CD8-positive, alpha-beta memory T cell (primary cell): Measurements from ENCODE around the gene ALAD. TPM values are rescaled to one million over a fixed set of nuclear protein-coding genes. Genes with fewer than 3 reads are reported as not detected.

Experiments used
- CTCF ChIA-PET: fragments of 350-600 bp; sonication (Branson Sonifier 250); formaldehyde crosslinking; loops from one replicate; lab custom pipeline; 2021; ENCODE audit warnings: antibody characterized with exemption; lab: Charles Lee
- POLR2A ChIA-PET: fragments of 350-600 bp; sonication (Branson Sonifier 250); formaldehyde crosslinking; loops from one replicate; lab custom pipeline; 2021; ENCODE audit warnings: antibody characterized with exemption; lab: Charles Lee
- DNase-seq, 5 donors: peaks; one replicate each; pipeline versions ENCODE4 v3.0.0 to v3.0.0-alpha.2; 2020 to 2022; ENCODE audit warnings: mixed read lengths in 1 of 5
- H3K27ac ChIP-seq: one replicate; pipeline ENCODE4 v1.7.0; 2013; ENCODE audit warnings: low read depth, mild to moderate bottlenecking, low read length, moderate library complexity
- H3K27me3 ChIP-seq: 2 replicates; pipeline ENCODE4 v1.7.0; 2013; ENCODE audit warnings: low read length, mild to moderate bottlenecking; ENCODE audit not compliant: insufficient read depth, poor library complexity, severe bottlenecking
- H3K36me3 ChIP-seq: 2 replicates; pipeline ENCODE4 v1.7.0; 2013; ENCODE audit warnings: mild to moderate bottlenecking, low read length, moderate library complexity; ENCODE audit not compliant: insufficient read depth
- H3K4me1 ChIP-seq: 2 replicates; pipeline ENCODE4 v1.7.0; 2013; ENCODE audit warnings: mild to moderate bottlenecking, low read length, moderate library complexity; ENCODE audit not compliant: insufficient read depth
- H3K4me3 ChIP-seq: 2 replicates; pipeline ENCODE4 v1.7.0; 2013; ENCODE audit warnings: mild to moderate bottlenecking, low read length
- H3K9me3 ChIP-seq: 2 replicates; pipeline ENCODE4 v1.7.0; 2013; ENCODE audit warnings: mild to moderate bottlenecking, low read length
- H3K27ac Mint-ChIP-seq, 8 donors: one replicate each; pipeline ENCODE4 v1.8.0; 2020 to 2021; ENCODE audit warnings: mixed read lengths in 8 of 8, mild to moderate bottlenecking in 6 of 8, inconsistent platforms in 3 of 8, moderate library complexity in 3 of 8
- H3K27me3 Mint-ChIP-seq, 2 donors: one replicate each; pipeline ENCODE4 v1.8.0; 2020 to 2021; ENCODE audit warnings: mixed read lengths in 2 of 2, mild to moderate bottlenecking in 1 of 2, moderate library complexity in 1 of 2
- H3K36me3 Mint-ChIP-seq, 3 donors: one replicate each; pipeline ENCODE4 v1.8.0; 2020 to 2021; ENCODE audit warnings: mixed read lengths in 3 of 3, inconsistent platforms in 1 of 3, mild to moderate bottlenecking in 1 of 3
- H3K4me1 Mint-ChIP-seq, 3 donors: one replicate each; pipeline ENCODE4 v1.8.0; 2020 to 2021; ENCODE audit warnings: mixed read lengths in 3 of 3, inconsistent platforms in 1 of 3, mild to moderate bottlenecking in 1 of 3
- H3K4me3 Mint-ChIP-seq, 7 donors: one replicate each; pipeline ENCODE4 v1.8.0; 2020 to 2021; ENCODE audit warnings: mixed read lengths in 7 of 7, mild to moderate bottlenecking in 6 of 7, moderate library complexity in 4 of 7, inconsistent platforms in 2 of 7
- H3K9me3 Mint-ChIP-seq, 5 donors: one replicate each; pipeline ENCODE4 v1.8.0; 2020 to 2022; ENCODE audit warnings: mixed read lengths in 5 of 5, mild to moderate bottlenecking in 3 of 5, moderate library complexity in 2 of 5, inconsistent platforms in 1 of 5
- polyA plus RNA-seq: library from polyadenylated mRNA; unstranded; fragments of 300-500 nt; fragmentation: Illumina TruSeq; gene quantifications from one replicate; pipeline ENCODE4 v1.2.3, GENCODE V29; 2021
- total RNA-seq, 2 experiments: library from RNA; stranded (reverse); gene quantifications; one replicate each; pipeline ENCODE4 v1.2.3, GENCODE V29; 2021

The ALAD gene
- total and polyA plus RNA-seq, 3 experiments from 2014 or later, result 22.1 to 22.8 (median 22.3) TPM

DNA sequence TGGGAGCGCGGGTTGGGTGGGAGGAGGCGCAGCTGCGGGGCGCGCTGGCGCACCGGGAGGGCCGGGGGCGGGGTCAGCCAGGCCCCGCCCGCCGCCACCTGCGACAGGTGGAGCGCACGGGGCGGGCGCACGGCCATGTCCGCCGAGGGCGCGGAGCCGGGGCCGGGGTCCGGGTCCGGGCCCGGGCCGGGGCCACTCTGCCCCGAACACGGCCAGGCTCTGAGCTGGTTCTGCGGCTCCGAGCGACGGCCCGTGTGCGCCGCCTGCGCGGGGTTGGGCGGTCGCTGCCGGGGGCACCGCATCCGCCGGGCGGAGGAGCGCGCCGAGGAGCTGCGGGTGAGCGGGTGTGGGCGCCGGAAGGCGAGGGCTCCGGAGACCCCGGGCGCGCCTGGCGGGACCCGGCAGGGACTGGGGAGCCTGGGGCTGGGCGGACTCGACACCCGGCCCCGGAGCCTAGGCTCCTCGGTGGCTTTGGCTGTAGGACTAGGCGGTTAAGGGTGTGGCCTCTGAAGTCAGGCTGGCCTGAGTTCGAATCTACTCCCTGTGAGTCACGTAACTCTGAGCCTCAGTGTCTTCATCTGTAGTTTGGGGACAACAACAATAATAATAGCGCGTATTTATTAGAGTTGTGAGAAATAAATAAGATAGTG, 51.5 kb downstream of the ALAD start, which contains the start of gene BSPRY:
BSPRY (plus strand) TSS at position 97 of the 650 bp plus-strand sequence; CDS start at position 136, 39 bp downstream.
- no peaks in the 10 kb centered on the region for H3K36me3 ChIP-seq
- H3K27me3 Mint-ChIP-seq, result peaks cover 21 to 36% of the 10 kb centered on the region in 2 donors

DNA sequence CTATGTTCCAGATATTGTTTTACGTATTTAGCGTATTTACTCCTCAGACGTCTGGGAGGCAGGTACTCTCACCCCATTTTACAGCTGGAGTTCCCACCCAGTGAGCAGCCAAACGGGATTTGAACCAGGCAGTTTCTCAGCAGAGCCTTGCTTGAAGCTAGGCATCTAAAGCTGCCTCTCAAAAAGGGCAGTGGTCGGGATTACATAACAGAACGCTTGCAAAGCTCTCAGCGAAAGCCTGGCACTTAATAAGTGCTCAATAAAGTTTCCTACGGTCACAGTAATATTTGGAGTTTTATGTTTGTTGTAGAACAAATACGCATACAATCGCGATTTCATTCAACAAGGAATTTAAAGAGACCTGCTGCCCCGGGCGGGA, 52.0 kb downstream of the ALAD start:
- POLR2A ChIA-PET, result interaction anchor here (0.5 to 1.6 kb wide), 5 partner anchors 9 to 62 kb away, joined by 3 to 6 read pairs (median 4); partner anchors contain the start of gene WDR31

More for the DNA sequence above, 51.5 kb downstream of the ALAD start, which contains the start of gene BSPRY:
- Histone ChIP-seq H3K27ac (no peak within 1 kb of the TSS), H3K4me3 (no peak within 1 kb of the TSS), H3K9me3 (no peaks in the 10 kb centered on the region), H3K27me3 (peaks cover 21% of the 10 kb centered on the region), H3K4me1 (peaks cover 18% of the 10 kb centered on the region)
- Mint-ChIP-seq H3K36me3 (no peaks in the 10 kb centered on the region), H3K27ac (peak within 1 kb of the TSS in 3 of 8 donors; percentile 34 to 55 (median 40)), H3K9me3 (no peaks in the 10 kb centered on the region), H3K4me3 (peak within 1 kb of the TSS; percentile 78 to 90 (median 80)), H3K4me1 (peaks cover 18 to 23% (median 22%) of the 10 kb centered on the region in 3 donors)
- peak in 4 of 5 donors; percentile 8 to 52 (median 42) for DNase-seq
- POLR2A ChIA-PET, result interaction anchor here (0.7 to 1.6 kb wide), 3 partner anchors 13 to 50 kb away, joined by 3 to 6 read pairs (median 4); no protein-coding TSS in a partner anchor
- CTCF ChIA-PET, result interaction anchor here (0.8 to 2.8 kb wide), 6 partner anchors 9 to 305 kb away, joined by 3 to 10 read pairs (median 4); partner anchors contain the start of genes ALAD, C9orf43, HDHD3 and POLE3

DNA sequence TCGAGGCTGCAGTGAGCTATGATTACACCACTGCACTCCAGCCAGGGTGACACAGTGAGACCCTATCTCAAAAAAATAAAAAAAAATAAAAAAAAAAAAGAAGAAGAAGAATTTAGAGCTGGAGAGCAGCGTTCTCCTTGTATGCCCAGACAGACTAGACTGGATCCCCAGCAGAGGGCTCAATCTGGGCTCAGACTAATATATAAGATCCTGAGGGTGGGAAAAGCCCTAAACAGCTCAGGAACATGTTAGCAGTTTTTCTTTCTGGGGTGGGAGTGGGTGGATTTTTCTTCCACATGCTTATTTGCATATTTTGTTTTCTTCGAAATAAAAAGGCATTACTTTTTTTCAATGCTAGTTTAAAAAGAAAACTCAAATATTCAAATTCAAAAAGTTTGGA, 52.6 kb downstream of the ALAD start:
- ChIA-PET POLR2A (interaction anchor here (0.5 to 1.6 kb wide), 3 partner anchors 8 to 63 kb away, joined by 4 to 5 read pairs (median 4); partner anchors contain the start of gene WDR31), CTCF (interaction anchor here (1.0 to 2.8 kb wide), 2 partner anchors 11 to 53 kb away, joined by 3 to 10 read pairs; partner anchors contain the start of gene ALAD)
- no peaks in the 10 kb centered on the region for H3K9me3 ChIP-seq
- Mint-ChIP-seq H3K36me3 (no peaks in the 10 kb centered on the region), H3K27me3 (peaks cover 19 to 29% of the 10 kb centered on the region in 2 donors), H3K4me3 (peak overlapping the region in 5 of 7 donors; percentile 2 to 39 (median 20)), H3K27ac (no peak overlapping the region), H3K9me3 (no peaks in the 10 kb centered on the region), H3K4me1 (peaks cover 18 to 23% (median 22%) of the 10 kb centered on the region in 3 donors)
- no peaks in the 10 kb centered on the region for H3K36me3 ChIP-seq
- peaks cover 18% of the 10 kb centered on the region for H3K4me1 ChIP-seq
- H3K27ac ChIP-seq, result no peak overlapping the region
- no peak for DNase-seq
- H3K27me3 ChIP-seq, result peaks cover 21% of the 10 kb centered on the region
- H3K4me3 ChIP-seq, result no peak overlapping the region

More for the DNA sequence above, 52.0 kb downstream of the ALAD start:
- peak overlapping the region; percentile 78 to 90 (median 80) for H3K4me3 Mint-ChIP-seq
- H3K4me1 Mint-ChIP-seq, result peaks cover 18 to 23% (median 22%) of the 10 kb centered on the region in 3 donors
- peaks cover 21 to 33% of the 10 kb centered on the region in 2 donors for H3K27me3 Mint-ChIP-seq
- peaks cover 21% of the 10 kb centered on the region for H3K27me3 ChIP-seq
- H3K9me3 ChIP-seq, result no peaks in the 10 kb centered on the region
- no peak overlapping the region for H3K4me3 ChIP-seq
- no peak for DNase-seq
- peak overlapping the region in 1 of 8 donors; percentile 55 for H3K27ac Mint-ChIP-seq
- H3K9me3 Mint-ChIP-seq, result no peaks in the 10 kb centered on the region
- no peak overlapping the region for H3K27ac ChIP-seq
- H3K4me1 ChIP-seq, result peaks cover 18% of the 10 kb centered on the region
- H3K36me3 Mint-ChIP-seq, result no peaks in the 10 kb centered on the region
- CTCF ChIA-PET, result interaction anchor here (1.4 to 2.8 kb wide), 2 partner anchors 9 to 52 kb away, joined by 5 to 10 read pairs; partner anchors contain the start of genes ALAD and WDR31
- no peaks in the 10 kb centered on the region for H3K36me3 ChIP-seq

- Mint-ChIP-seq H3K9me3 (no peaks in the 10 kb centered on the region), H3K4me3 (no peak overlapping the region), H3K4me1 (peaks cover 13 to 28% (median 15%) of the 10 kb centered on the region in 3 donors), H3K27me3 (peaks cover 7 to 13% of the 10 kb centered on the region in 2 donors), H3K27ac (no peak overlapping the region), H3K36me3 (no peaks in the 10 kb centered on the region)
- CTCF ChIA-PET, result no interaction called here
- H3K4me1 ChIP-seq, result peaks cover 12% of the 10 kb centered on the region
- H3K27me3 ChIP-seq, result peaks cover 15% of the 10 kb centered on the region
- POLR2A ChIA-PET, result no interaction called here
- H3K27ac ChIP-seq, result no peak overlapping the region
- H3K4me3 ChIP-seq, result no peak overlapping the region
- no peak for DNase-seq
- H3K9me3 ChIP-seq, result no peaks in the 10 kb centered on the region
- no peaks in the 10 kb centered on the region for H3K36me3 ChIP-seq
Measured at GRCh38 chr9:113345671-113346070, 55.4 kb downstream of the ALAD start.

DNA sequence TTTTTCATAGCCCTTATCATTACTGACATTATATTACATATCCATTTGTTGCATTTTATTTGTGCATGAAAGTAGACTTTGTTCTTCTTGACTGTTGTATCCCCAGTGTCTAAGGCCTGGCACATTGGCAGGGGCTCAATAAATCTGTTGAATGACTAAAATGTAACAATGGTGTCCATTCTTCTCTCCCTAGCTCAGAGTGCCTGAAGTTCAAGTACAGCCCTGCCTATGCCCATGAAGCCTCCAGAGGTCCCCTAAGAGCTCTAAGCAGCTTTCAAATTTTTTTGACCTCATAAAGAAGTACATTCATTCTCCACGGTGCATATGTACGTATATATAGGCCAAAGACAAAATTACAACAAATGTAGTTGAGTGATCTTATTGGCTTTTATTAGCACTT, 55.9 kb downstream of the ALAD start:
- Histone ChIP-seq H3K27ac (no peak overlapping the region), H3K27me3 (peaks cover 10% of the 10 kb centered on the region), H3K4me3 (no peak overlapping the region), H3K4me1 (peaks cover 11% of the 10 kb centered on the region), H3K9me3 (no peaks in the 10 kb centered on the region), H3K36me3 (no peaks in the 10 kb centered on the region)
- H3K4me1 Mint-ChIP-seq, result peaks cover 13 to 28% (median 15%) of the 10 kb centered on the region in 3 donors
- H3K9me3 Mint-ChIP-seq, result no peaks in the 10 kb centered on the region
- CTCF ChIA-PET, result interaction anchor here (1.2 kb wide), 1 partner anchor 55 kb away, joined by 4 read pairs; the partner anchor contains the start of gene ALAD
- H3K36me3 Mint-ChIP-seq, result peaks cover 0 to 1% (median 0%) of the 10 kb centered on the region in 3 donors
- DNase-seq, result no peak
- H3K27ac Mint-ChIP-seq, result peak overlapping the region in 1 of 8 donors; percentile 7
- H3K27me3 Mint-ChIP-seq, result peaks cover 5 to 8% of the 10 kb centered on the region in 2 donors
- POLR2A ChIA-PET, result no interaction called here
- H3K4me3 Mint-ChIP-seq, result no peak overlapping the region

GRCh38 chr9:113343732-113344231, 57.3 kb downstream of the ALAD start:
- Histone ChIP-seq H3K36me3 (no peaks in the 10 kb centered on the region), H3K9me3 (no peaks in the 10 kb centered on the region), H3K27ac (no peak overlapping the region), H3K4me1 (peaks cover 11% of the 10 kb centered on the region), H3K27me3 (peaks cover under 1% of the 10 kb centered on the region), H3K4me3 (no peak overlapping the region)
- no peak for DNase-seq
- CTCF ChIA-PET, result no interaction called here
- Mint-ChIP-seq H3K36me3 (peaks cover 0 to 1% (median 0%) of the 10 kb centered on the region in 3 donors), H3K27me3 (peaks cover 4 to 9% of the 10 kb centered on the region in 2 donors), H3K27ac (no peak overlapping the region), H3K4me3 (peak overlapping the region in 1 of 7 donors; percentile 18), H3K4me1 (peaks cover 12 to 27% (median 13%) of the 10 kb centered on the region in 3 donors), H3K9me3 (no peaks in the 10 kb centered on the region)
- POLR2A ChIA-PET, result no interaction called here

DNA sequence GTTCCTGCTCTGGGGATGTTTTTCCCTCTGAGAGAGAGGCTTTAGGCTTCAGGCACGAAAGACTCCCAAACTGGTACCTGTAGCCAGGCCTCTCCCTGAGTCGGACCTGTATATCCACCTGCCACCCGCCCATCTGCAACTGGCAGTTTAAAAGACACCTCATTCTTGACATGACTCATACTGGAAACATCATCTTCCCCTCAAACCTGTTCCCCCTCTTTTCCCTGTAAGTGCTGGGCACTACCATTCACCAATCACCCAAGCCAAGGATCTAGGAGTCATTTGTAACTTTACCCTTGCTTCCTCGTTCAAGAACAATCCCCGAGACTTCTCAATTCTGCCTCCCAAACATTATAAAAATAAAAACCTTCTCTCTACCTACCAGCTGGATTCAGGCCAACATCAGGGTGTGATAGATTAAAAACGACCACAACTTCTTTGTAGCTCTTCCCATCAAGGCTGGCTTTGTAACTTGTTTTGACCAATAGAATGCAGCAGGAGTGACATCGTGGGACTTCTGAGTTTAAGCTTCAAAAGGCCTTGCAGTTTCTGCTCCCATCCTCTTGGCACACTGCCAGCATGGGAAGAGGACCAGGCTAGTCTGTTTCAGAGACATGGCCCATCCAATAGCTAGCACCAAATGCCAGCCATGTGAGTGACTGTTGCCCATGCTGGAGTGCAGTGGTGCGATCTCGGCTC, 59.2 kb downstream of the ALAD start:
- H3K4me1 Mint-ChIP-seq, result peaks cover 12 to 27% (median 13%) of the 10 kb centered on the region in 3 donors
- H3K36me3 Mint-ChIP-seq, result peaks cover 0 to 1% (median 0%) of the 10 kb centered on the region in 3 donors
- POLR2A ChIA-PET, result no interaction called here
- peak overlapping the region in 3 of 7 donors; percentile 7 to 85 (median 80) for H3K4me3 Mint-ChIP-seq
- no peaks in the 10 kb centered on the region for H3K9me3 Mint-ChIP-seq
- no peaks in the 10 kb centered on the region for H3K9me3 ChIP-seq
- H3K27me3 Mint-ChIP-seq, result peaks cover 11% of the 10 kb centered on the region in 2 donors
- no peaks in the 10 kb centered on the region for H3K27me3 ChIP-seq
- no peaks in the 10 kb centered on the region for H3K36me3 ChIP-seq
- H3K4me1 ChIP-seq, result peaks cover 11% of the 10 kb centered on the region
- peak in 1 of 5 donors; percentile 17 for DNase-seq
- H3K27ac ChIP-seq, result no peak overlapping the region
- H3K27ac Mint-ChIP-seq, result no peak overlapping the region
- no peak overlapping the region for H3K4me3 ChIP-seq
- CTCF ChIA-PET, result interaction anchor here (0.9 to 1.4 kb wide), 2 partner anchors 67 to 314 kb away, joined by 3 to 4 read pairs; partner anchors contain the start of genes CDC26 and PRPF4
